Thyroid gland (tissue), 4 donors: ENCODE measurements around the gene THSD7B. TPM values are rescaled to one million over a fixed set of nuclear protein-coding genes. Genes with fewer than 3 reads are reported as not detected.
"Not testable (repeated sequence)": the region's sequence is repeated elsewhere in the genome, so short reads cannot be mapped to it uniquely, and the experiment has no call there.

Experiments used
- DNase-seq, 2 donors: peaks; one replicate each; pipeline ENCODE4 v3.0.0-alpha.2; 2019
- H3K27ac ChIP-seq, 3 donors: fragments of 200-600 bp; sonication (generic); 1 replicate in 2 of 3; 2 replicates in 1 of 3; pipeline ENCODE4 v1.5.1; 2016 to 2019; ENCODE audit warnings: mild to moderate bottlenecking in 1 of 3, moderate library complexity in 1 of 3
- H3K27me3 ChIP-seq: fragments of 200-600 bp; sonication (generic); one replicate; pipeline ENCODE4 v1.5.1; 2019
- H3K36me3 ChIP-seq, 2 donors: fragments of 200-600 bp; sonication (generic); one replicate each; pipeline ENCODE4 v1.5.1; 2016 to 2019
- H3K4me1 ChIP-seq, 2 donors: fragments of 200-600 bp; sonication (generic); one replicate each; pipeline ENCODE4 v1.5.1; 2017 to 2019
- H3K4me3 ChIP-seq, 3 donors: fragments of 200-600 bp; sonication (generic); replicated peaks in 1 of 3; 1 replicate in 2 of 3; 2 replicates in 1 of 3; pipeline ENCODE4 v1.5.1; 2016; ENCODE audit warnings: mild to moderate bottlenecking in 1 of 3
- H3K9me3 ChIP-seq: fragments of 200-600 bp; sonication (generic); one replicate; pipeline ENCODE4 v1.5.1; 2017
- POLR2A ChIP-seq, 2 donors: fragments of 450-650 bp; IDR thresholded peaks; one replicate each; pipeline ENCODE4 v1.6.1; 2017; ENCODE audit warnings: antibody characterized with exemption in 2 of 2, mild to moderate bottlenecking in 2 of 2, moderate library complexity in 1 of 2
- WGBS, 2 donors: methylation state at CpG; one replicate each; pipeline ENCODE4 v1.1.5; 2017; 5-methylcytosine and 5-hydroxymethylcytosine counted together
- intact Hi-C: fragments of 100-400 bp; cut with DNase I; formaldehyde crosslinking; loops from one replicate; pipeline ENCODE4 v1.15.1; 2023
- total RNA-seq, 4 donors: library from RNA; depleted of rRNA; stranded (reverse); fragments of >200 nt; gene quantifications; one replicate each; pipeline ENCODE4 v1.2.3, GENCODE V29; 2016
- TF ChIP-seq, protein P1 (sequence below), 6 experiments: fragments of 200-600 bp in 3 of 6; fragments of 450-650 bp in 3 of 6; sonication (generic) in 3 of 6; IDR thresholded peaks; one replicate each; pipeline ENCODE4 v1.5.1; 2016 to 2019; ENCODE audit warnings: antibody characterized with exemption in 6 of 6, mild to moderate bottlenecking in 2 of 6, inconsistent platforms in 1 of 6, moderate library complexity in 1 of 6

Gene THSD7B
- total RNA-seq, 4 donors from 2014 or later, result 0.29 to 1.2 (median 0.92) TPM

DNA sequence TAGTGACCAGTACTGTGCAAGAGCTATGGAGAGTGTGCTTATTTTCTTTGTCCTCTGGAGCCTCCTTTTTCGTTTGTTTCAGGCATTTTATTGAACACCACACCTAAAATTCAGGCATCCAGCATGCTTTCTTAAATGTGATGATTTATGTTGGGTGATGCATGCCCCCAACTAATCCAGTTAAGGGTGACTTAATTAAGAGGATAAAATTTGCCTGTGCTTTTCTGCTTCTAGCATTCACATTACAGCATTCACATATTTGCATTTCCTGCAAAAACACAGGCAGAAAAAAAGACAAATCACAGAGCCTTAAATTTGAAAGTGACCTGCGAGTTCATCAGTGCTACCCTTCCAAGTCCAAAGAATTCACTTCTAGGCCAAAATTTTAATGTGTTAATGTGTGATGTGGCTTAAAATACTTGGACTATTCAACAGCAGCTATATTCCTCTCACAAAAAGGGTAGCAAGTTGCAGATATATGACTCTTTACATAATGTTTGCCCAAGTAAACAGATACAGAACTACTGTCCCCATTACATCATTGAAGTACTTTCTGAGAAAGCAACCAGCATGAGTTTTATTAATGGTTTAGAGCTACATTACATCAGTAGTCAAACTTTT lies 286.5 kb downstream of the THSD7B start:
- no peaks in the 10 kb centered on the region for H3K9me3 ChIP-seq
- no peak for DNase-seq
- no peaks in the 10 kb centered on the region for H3K36me3 ChIP-seq
- WGBS, 2 donors, result 38 to 45% methylated on average over 2 of the region's 2 CpGs
- intact Hi-C loops, result no loop called here
- TF ChIP-seq POLR2A (IDR thresholded peaks at IDR 0.05), result no peak
- TF ChIP-seq, protein P1, sequence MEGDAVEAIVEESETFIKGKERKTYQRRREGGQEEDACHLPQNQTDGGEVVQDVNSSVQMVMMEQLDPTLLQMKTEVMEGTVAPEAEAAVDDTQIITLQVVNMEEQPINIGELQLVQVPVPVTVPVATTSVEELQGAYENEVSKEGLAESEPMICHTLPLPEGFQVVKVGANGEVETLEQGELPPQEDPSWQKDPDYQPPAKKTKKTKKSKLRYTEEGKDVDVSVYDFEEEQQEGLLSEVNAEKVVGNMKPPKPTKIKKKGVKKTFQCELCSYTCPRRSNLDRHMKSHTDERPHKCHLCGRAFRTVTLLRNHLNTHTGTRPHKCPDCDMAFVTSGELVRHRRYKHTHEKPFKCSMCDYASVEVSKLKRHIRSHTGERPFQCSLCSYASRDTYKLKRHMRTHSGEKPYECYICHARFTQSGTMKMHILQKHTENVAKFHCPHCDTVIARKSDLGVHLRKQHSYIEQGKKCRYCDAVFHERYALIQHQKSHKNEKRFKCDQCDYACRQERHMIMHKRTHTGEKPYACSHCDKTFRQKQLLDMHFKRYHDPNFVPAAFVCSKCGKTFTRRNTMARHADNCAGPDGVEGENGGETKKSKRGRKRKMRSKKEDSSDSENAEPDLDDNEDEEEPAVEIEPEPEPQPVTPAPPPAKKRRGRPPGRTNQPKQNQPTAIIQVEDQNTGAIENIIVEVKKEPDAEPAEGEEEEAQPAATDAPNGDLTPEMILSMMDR (IDR thresholded peaks at IDR 0.05), result no peak
- no peaks in the 10 kb centered on the region for H3K27me3 ChIP-seq
- H3K4me1 ChIP-seq, result no peaks in the 10 kb centered on the region
- H3K4me3 ChIP-seq, result no peak overlapping the region
- H3K27ac ChIP-seq, result no peak overlapping the region

DNA sequence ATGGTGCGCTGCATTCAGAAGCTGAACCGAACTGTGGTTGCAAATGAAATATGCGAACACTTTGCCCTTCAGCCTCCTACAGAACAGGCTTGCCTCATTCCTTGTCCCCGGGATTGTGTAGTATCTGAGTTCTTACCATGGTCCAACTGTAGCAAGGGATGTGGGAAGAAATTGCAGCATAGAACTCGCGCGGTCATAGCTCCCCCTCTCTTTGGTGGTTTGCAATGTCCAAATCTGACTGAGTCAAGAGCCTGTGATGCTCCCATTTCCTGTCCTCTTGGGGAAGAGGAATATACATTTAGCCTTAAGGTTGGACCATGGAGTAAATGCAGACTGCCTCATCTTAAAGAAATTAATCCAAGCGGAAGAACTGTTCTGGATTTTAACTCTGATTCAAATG lies 291.4 kb downstream of the THSD7B start:
- no peak overlapping the region for H3K4me3 ChIP-seq
- no peaks in the 10 kb centered on the region for H3K27me3 ChIP-seq
- intact Hi-C loops, result no loop called here
- no peaks in the 10 kb centered on the region for H3K9me3 ChIP-seq
- WGBS, 2 donors, result 93 to 94% methylated on average over 8 of the region's 8 CpGs
- no peak for DNase-seq
- no peaks in the 10 kb centered on the region for H3K4me1 ChIP-seq
- TF ChIP-seq, protein P1 (IDR thresholded peaks at IDR 0.05), result no peak
- TF ChIP-seq POLR2A (IDR thresholded peaks at IDR 0.05), result no peak
- H3K27ac ChIP-seq, result no peak overlapping the region
- H3K36me3 ChIP-seq, result no peaks in the 10 kb centered on the region

DNA sequence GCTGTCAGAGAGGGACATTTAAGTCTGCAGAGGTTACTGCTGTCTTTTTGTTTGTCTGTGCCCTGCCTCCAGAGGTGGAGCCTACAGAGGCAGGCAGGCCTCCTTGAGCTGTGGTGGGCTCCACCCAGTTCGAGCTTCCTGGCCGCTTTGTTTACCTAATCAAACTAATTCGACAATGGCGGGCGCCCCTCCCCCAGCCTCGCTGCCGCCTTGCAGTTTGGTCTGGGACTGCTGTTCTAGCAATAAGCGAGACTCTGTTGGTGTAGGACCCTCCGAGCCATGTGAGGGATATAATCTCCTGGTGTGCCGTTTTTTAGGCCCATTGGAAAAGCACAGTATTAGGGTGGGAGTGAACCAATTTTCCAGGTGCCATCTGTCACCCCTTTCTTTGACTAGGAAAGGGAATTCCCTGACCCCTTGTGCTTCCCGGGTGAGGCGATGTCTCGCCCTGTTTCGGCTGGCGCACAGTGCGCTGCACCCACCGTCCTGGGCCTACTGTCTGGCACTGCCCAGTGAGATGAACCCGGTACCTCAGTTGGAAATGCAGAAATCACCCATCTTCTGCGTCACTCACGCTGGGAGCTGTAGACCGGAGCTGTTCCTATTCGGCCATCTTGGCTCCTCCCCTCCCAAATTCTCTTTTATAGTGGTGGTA lies 310.9 kb downstream of the THSD7B start:
- DNase-seq, intact Hi-C loops, H3K27me3 ChIP-seq, H3K36me3 ChIP-seq, H3K9me3 ChIP-seq, H3K27ac ChIP-seq, H3K4me3 ChIP-seq, H3K4me1 ChIP-seq: not testable (repeated sequence)
- WGBS, 2 donors, result 95 to 97% methylated on average over 22 of the region's 22 CpGs

DNA sequence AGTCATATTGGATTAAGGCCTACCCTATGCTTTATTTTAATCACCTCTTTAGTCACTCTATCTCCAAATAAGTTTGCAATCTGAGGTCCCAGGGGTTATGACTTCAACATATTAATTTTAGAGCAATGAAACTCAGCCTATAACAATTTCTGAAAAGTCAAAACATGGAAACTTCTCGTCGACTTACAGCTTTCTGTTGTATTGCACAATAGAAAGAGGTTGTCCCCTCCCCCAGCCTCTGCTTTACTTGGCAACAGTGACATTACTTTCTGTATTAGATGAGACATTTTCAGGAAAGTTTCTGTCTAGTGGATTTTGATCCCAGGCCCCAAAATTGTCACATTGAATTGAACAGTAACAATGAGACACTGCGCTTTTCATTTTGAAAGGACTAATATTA lies 326.4 kb downstream of the THSD7B start:
- Histone ChIP-seq H3K4me3 (no peak overlapping the region), H3K27me3 (no peaks in the 10 kb centered on the region), H3K9me3 (no peaks in the 10 kb centered on the region), H3K27ac (no peak overlapping the region), H3K4me1 (no peaks in the 10 kb centered on the region), H3K36me3 (no peaks in the 10 kb centered on the region)
- DNase-seq, result no peak
- WGBS, 2 donors, result 84 to 85% methylated on average over 3 of the region's 3 CpGs
- intact Hi-C loops, result no loop called here
- TF ChIP-seq, protein P1 (IDR thresholded peaks at IDR 0.05), result no peak
- TF ChIP-seq POLR2A (IDR thresholded peaks at IDR 0.05), result no peak

DNA sequence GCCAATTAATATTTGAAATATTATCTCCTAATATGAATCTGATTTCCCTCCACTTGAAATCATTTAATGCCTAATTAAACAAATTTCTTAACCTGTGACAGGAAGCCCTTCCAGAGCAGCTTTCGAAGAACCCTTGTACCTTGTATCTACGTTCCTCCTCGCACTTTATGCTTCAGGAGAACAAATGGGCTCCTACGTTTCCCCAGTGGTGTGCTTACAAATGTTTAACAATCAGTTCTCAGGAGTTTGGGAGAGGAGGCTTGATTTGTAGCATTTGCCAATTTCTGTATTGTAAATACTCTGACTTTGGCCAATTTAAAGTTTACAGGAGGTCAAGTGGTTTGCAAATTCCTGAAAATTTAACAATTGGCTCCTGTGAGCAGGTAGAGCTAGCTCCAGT lies 327.8 kb downstream of the THSD7B start:
- intact Hi-C loops, result no loop called here
- WGBS, 2 donors, result 90 to 91% methylated on average over 4 of the region's 4 CpGs

More for the DNA sequence above, 327.8 kb downstream of the THSD7B start:
- no peak overlapping the region for H3K27ac ChIP-seq
- no peaks in the 10 kb centered on the region for H3K36me3 ChIP-seq
- no peaks in the 10 kb centered on the region for H3K4me1 ChIP-seq
- H3K9me3 ChIP-seq, result no peaks in the 10 kb centered on the region
- no peak for DNase-seq
- H3K4me3 ChIP-seq, result no peak overlapping the region
- TF ChIP-seq, protein P1 (IDR thresholded peaks at IDR 0.05), result no peak
- no peak for TF ChIP-seq POLR2A (IDR thresholded peaks at IDR 0.05)
- H3K27me3 ChIP-seq, result no peaks in the 10 kb centered on the region
